GM18858 (cell line): ENCODE data around the gene DCLK2.
"Not testable (repeated sequence)": the region's sequence is repeated elsewhere in the genome, so short reads cannot be mapped to it uniquely, and the experiment has no call there.

Experiments used
- ATAC-seq: cut with Tn5 transposase; IDR thresholded peaks from one replicate; pipeline ENCODE4 v1.9.1; 2021; ENCODE audit not compliant: unreplicated experiment

DCLK2 gene

GRCh38 chr4:150145090-150145945 lies 67.1 kb downstream of the DCLK2 start:
- ATAC-seq = no peak

- no peak for ATAC-seq
Observed at GRCh38 chr4:150145946-150146340, 67.7 kb downstream of the DCLK2 start.

- ATAC-seq = no peak
Observed at GRCh38 chr4:150149381-150149780, 71.1 kb downstream of the DCLK2 start.

- no peak for ATAC-seq
Observed at GRCh38 chr4:150150629-150151062, 72.4 kb downstream of the DCLK2 start.

- ATAC-seq = no peak
Observed at GRCh38 chr4:150152766-150153165, 74.5 kb downstream of the DCLK2 start.

- ATAC-seq = no peak
Observed at GRCh38 chr4:150155391-150155790, 77.1 kb downstream of the DCLK2 start.

GRCh38 chr4:150156543-150156942 lies 78.3 kb downstream of the DCLK2 start:
- ATAC-seq = no peak

- no peak for ATAC-seq
Observed at GRCh38 chr4:150158041-150158440, 79.8 kb downstream of the DCLK2 start.

GRCh38 chr4:150160473-150160872 lies 82.2 kb downstream of the DCLK2 start:
- no peak for ATAC-seq

- no peak for ATAC-seq
Observed at GRCh38 chr4:150161109-150161508, 82.9 kb downstream of the DCLK2 start.

- ATAC-seq = not testable (repeated sequence)
Observed at GRCh38 chr4:150162020-150162419, 83.8 kb downstream of the DCLK2 start.

- ATAC-seq = no peak
Observed at GRCh38 chr4:150164055-150164454, 85.8 kb downstream of the DCLK2 start.

- no peak for ATAC-seq
Observed at GRCh38 chr4:150164956-150165629, 86.8 kb downstream of the DCLK2 start.

GRCh38 chr4:150167054-150167453 lies 88.8 kb downstream of the DCLK2 start:
- ATAC-seq = no peak

GRCh38 chr4:150173432-150173861 lies 95.2 kb downstream of the DCLK2 start:
- no peak for ATAC-seq

- no peak for ATAC-seq
Observed at GRCh38 chr4:150173982-150174398, 95.7 kb downstream of the DCLK2 start.

- ATAC-seq = no peak
Observed at GRCh38 chr4:150176547-150176946, 98.3 kb downstream of the DCLK2 start.

- ATAC-seq = no peak
Observed at GRCh38 chr4:150178161-150178560, 99.9 kb downstream of the DCLK2 start.

- ATAC-seq = no peak
Observed at GRCh38 chr4:150181536-150181935, 103.3 kb downstream of the DCLK2 start.

GRCh38 chr4:150182794-150183193 lies 104.5 kb downstream of the DCLK2 start:
- no peak for ATAC-seq

- not testable (repeated sequence) for ATAC-seq
Observed at GRCh38 chr4:150185033-150185432, 106.8 kb downstream of the DCLK2 start.

GRCh38 chr4:150192986-150193385 lies 114.7 kb downstream of the DCLK2 start:
- no peak for ATAC-seq
